Neuronal stem cell (in vitro differentiated cells): ENCODE results near the gene VN1R2.

Experiments
- DNase-seq: peaks from one replicate; pipeline ENCODE4 v3.0.0-alpha.2; 2013; ENCODE audit warnings: low spot score
- H2AFZ ChIP-seq: one replicate; pipeline ENCODE4 v1.6.1; 2013; ENCODE audit warnings: mild to moderate bottlenecking, low read length, inconsistent platforms
- H2AK5ac ChIP-seq: 2 replicates; pipeline ENCODE4 v1.6.1; 2013; ENCODE audit warnings: low read depth, mild to moderate bottlenecking, inconsistent platforms, low read length, moderate library complexity, mixed read lengths
- H2BK120ac ChIP-seq: 2 replicates; pipeline ENCODE4 v1.6.1; 2013; ENCODE audit warnings: low read depth, mild to moderate bottlenecking, inconsistent platforms, low read length, moderate library complexity, mixed read lengths
- H2BK12ac ChIP-seq: one replicate; pipeline ENCODE4 v1.6.1; 2013; ENCODE audit warnings: low read length, inconsistent platforms
- H2BK15ac ChIP-seq: 2 replicates; pipeline ENCODE4 v1.6.1; 2013; ENCODE audit warnings: mild to moderate bottlenecking, low read length, inconsistent platforms, mixed read lengths
- H2BK5ac ChIP-seq: one replicate; pipeline ENCODE4 v1.6.1; 2013; ENCODE audit warnings: inconsistent platforms, mild to moderate bottlenecking, low read length, moderate library complexity
- H3K14ac ChIP-seq: one replicate; pipeline ENCODE4 v1.6.1; 2013; ENCODE audit warnings: low read length, inconsistent platforms
- H3K18ac ChIP-seq: 2 replicates; pipeline ENCODE4 v1.6.1; 2013; ENCODE audit warnings: low read length, inconsistent platforms
- H3K23ac ChIP-seq: 2 replicates; pipeline ENCODE4 v1.6.1; 2013; ENCODE audit warnings: low read depth, mild to moderate bottlenecking, mixed read lengths, low read length, inconsistent platforms; ENCODE audit not compliant: poor library complexity
- H3K27ac ChIP-seq: replicated peaks from 3 replicates; pipeline ENCODE4 v1.5.1; 2013; ENCODE audit warnings: low read length, inconsistent platforms
- H3K27me3 ChIP-seq, 3 experiments: 2 replicates each; pipeline ENCODE4 v1.6.1; 2013; ENCODE audit warnings: low read length in 3 of 3, mild to moderate bottlenecking in 2 of 3, inconsistent platforms in 1 of 3, low read depth in 1 of 3, mixed read lengths in 1 of 3, moderate library complexity in 1 of 3; ENCODE audit not compliant: control insufficient read depth in 3 of 3, insufficient read depth in 3 of 3
- H3K36me3 ChIP-seq, 2 donors: replicated peaks in 1 of 2; 2 replicates each; pipeline ENCODE4 v1.6.1; 2013; ENCODE audit warnings: low read length in 2 of 2; ENCODE audit not compliant: control insufficient read depth in 2 of 2, insufficient read depth in 2 of 2
- H3K4ac ChIP-seq: 2 replicates; pipeline ENCODE4 v1.6.1; 2013; ENCODE audit warnings: inconsistent platforms, mild to moderate bottlenecking, low read length, moderate library complexity
- H3K4me1 ChIP-seq, 2 donors: 1 replicate in 1 of 2; 2 replicates in 1 of 2; pipeline ENCODE4 v1.6.1; 2013; ENCODE audit warnings: low read length in 2 of 2, low read depth in 1 of 2; ENCODE audit not compliant: control insufficient read depth in 2 of 2, insufficient read depth in 1 of 2
- H3K4me2 ChIP-seq: one replicate; pipeline ENCODE4 v1.6.1; 2013; ENCODE audit warnings: mild to moderate bottlenecking, low read length, inconsistent platforms; ENCODE audit not compliant: insufficient read depth, poor library complexity, severe bottlenecking
- H3K4me3 ChIP-seq, 2 donors: 2 replicates each; pipeline ENCODE4 v1.5.1; 2013; ENCODE audit warnings: low read length in 2 of 2, mild to moderate bottlenecking in 2 of 2, inconsistent platforms in 1 of 2, moderate library complexity in 1 of 2
- H3K79me1 ChIP-seq: one replicate; pipeline ENCODE4 v1.6.1; 2013; ENCODE audit warnings: low read depth, mild to moderate bottlenecking, inconsistent platforms, low read length, moderate library complexity
- H3K9ac ChIP-seq: one replicate; pipeline ENCODE4 v1.6.1; 2013; ENCODE audit warnings: mild to moderate bottlenecking, low read depth, low read length, inconsistent platforms; ENCODE audit not compliant: poor library complexity
- H3K9me3 ChIP-seq, 2 donors: replicated peaks in 1 of 2; 2 replicates each; pipeline versions ENCODE3 to v1.6.1; 2013; ENCODE audit warnings: low read length in 2 of 2, mild to moderate bottlenecking in 2 of 2, inconsistent platforms in 1 of 2, low read depth in 1 of 2, mixed read lengths in 1 of 2, moderate library complexity in 1 of 2; ENCODE audit not compliant: control insufficient read depth in 2 of 2, insufficient read depth in 1 of 2
- H4K8ac ChIP-seq: one replicate; pipeline ENCODE4 v1.6.1; 2013; ENCODE audit warnings: low read depth, mild to moderate bottlenecking, inconsistent platforms, low read length, moderate library complexity
- H4K91ac ChIP-seq: one replicate; pipeline ENCODE4 v1.6.1; 2013; ENCODE audit warnings: low read length, low read depth, mild to moderate bottlenecking, inconsistent platforms; ENCODE audit not compliant: poor library complexity
- WGBS, 2 donors: extraction: QIAGEN DNeasy Blood & Tissue Kit; methylation state at CpG; one replicate each; pipeline ENCODE4 v1.1.7; 2013; ENCODE audit warnings: missing lambda C conversion rate in 2 of 2, mixed read lengths in 1 of 2; ENCODE audit not compliant: insufficient read length in 2 of 2, insufficient replicate concordance in 1 of 2; ENCODE audit errors: extremely low coverage in 2 of 2; 5-methylcytosine and 5-hydroxymethylcytosine counted together

Gene VN1R2

GRCh38 chr19:53224606-53225005, 33.5 kb upstream of the VN1R2 start:
- Histone ChIP-seq H2BK120ac (no peak overlapping the region), H2AK5ac (no peak overlapping the region), H3K4ac (no peak overlapping the region), H3K9me3 (peaks cover 14 to 34% of the 10 kb centered on the region in 2 donors), H3K79me1 (no peaks in the 10 kb centered on the region), H3K27ac (no peak overlapping the region), H2AFZ (no peak overlapping the region), H3K9ac (no peak overlapping the region), H3K27me3 (no peaks in the 10 kb centered on the region), H4K8ac (no peak overlapping the region), H3K14ac (no peak overlapping the region), H2BK15ac (no peak overlapping the region), H3K18ac (no peak overlapping the region), H3K23ac (no peak overlapping the region), H2BK5ac (no peak overlapping the region), H3K4me3 (no peak overlapping the region), H3K4me1 (no peaks in the 10 kb centered on the region), H2BK12ac (no peak overlapping the region), H3K4me2 (no peak overlapping the region), H3K36me3 (no peaks in the 10 kb centered on the region), H4K91ac (no peak overlapping the region)
- no peak for DNase-seq
- no CpG with 5 or more reads among the region's 20 CpGs for WGBS, 2 donors

GRCh38 chr19:53237114-53237777, 20.8 kb upstream of the VN1R2 start:
- DNase-seq: no peak
- H3K4me3 ChIP-seq: no peak overlapping the region
- H3K79me1 ChIP-seq: no peaks in the 10 kb centered on the region
- no peaks in the 10 kb centered on the region for H3K27me3 ChIP-seq
- no peak overlapping the region for H2BK5ac ChIP-seq
- no peak overlapping the region for H2BK12ac ChIP-seq
- no peak overlapping the region for H2BK120ac ChIP-seq
- no peaks in the 10 kb centered on the region for H3K4me1 ChIP-seq
- no peak overlapping the region for H2AFZ ChIP-seq
- no peak overlapping the region for H3K14ac ChIP-seq
- WGBS, 2 donors: no CpG with 5 or more reads among the region's 4 CpGs
- peaks cover 16 to 52% of the 10 kb centered on the region in 2 donors for H3K36me3 ChIP-seq
- no peak overlapping the region for H4K8ac ChIP-seq
- peaks cover 29 to 84% of the 10 kb centered on the region in 2 donors for H3K9me3 ChIP-seq
- H2AK5ac ChIP-seq: no peak overlapping the region
- no peak overlapping the region for H3K23ac ChIP-seq
- no peak overlapping the region for H3K9ac ChIP-seq
- H3K4ac ChIP-seq: no peak overlapping the region
- H2BK15ac ChIP-seq: no peak overlapping the region
- no peak overlapping the region for H3K4me2 ChIP-seq
- H3K18ac ChIP-seq: no peak overlapping the region
- no peak overlapping the region for H3K27ac ChIP-seq
- no peak overlapping the region for H4K91ac ChIP-seq

- Histone ChIP-seq H3K14ac (no peak overlapping the region), H3K4me1 (no peaks in the 10 kb centered on the region), H3K4ac (no peak overlapping the region), H2BK12ac (no peak overlapping the region), H3K79me1 (no peaks in the 10 kb centered on the region), H4K8ac (no peak overlapping the region), H2BK120ac (no peak overlapping the region), H3K9me3 (peaks cover 24 to 91% of the 10 kb centered on the region in 2 donors), H2BK15ac (no peak overlapping the region), H3K18ac (no peak overlapping the region), H2AK5ac (no peak overlapping the region), H3K27ac (no peak overlapping the region), H3K23ac (no peak overlapping the region), H3K4me2 (no peak overlapping the region), H3K9ac (no peak overlapping the region), H4K91ac (no peak overlapping the region), H2BK5ac (no peak overlapping the region), H2AFZ (no peak overlapping the region), H3K4me3 (no peak overlapping the region), H3K27me3 (no peaks in the 10 kb centered on the region), H3K36me3 (peaks cover 22 to 87% of the 10 kb centered on the region in 2 donors)
- WGBS, 2 donors: no CpG with 5 or more reads among the region's 1 CpG
- no peak for DNase-seq
These were observed 11.6 kb upstream of the VN1R2 start for GRCh38 chr19:53246498-53246897.

GRCh38 chr19:53254411-53255341, 3.4 kb upstream of the VN1R2 start, which contains the start of gene ZNF677:
Gene ZNF677, minus strand, starts transcription at chr19:53254873. Its CDS starts 3,323 bp downstream, at chr19:53251550.
- no peak within 1 kb of the TSS for H2BK12ac ChIP-seq
- H3K4ac ChIP-seq: no peak within 1 kb of the TSS
- H4K91ac ChIP-seq: no peak within 1 kb of the TSS
- H2AK5ac ChIP-seq: no peak within 1 kb of the TSS
- H2BK15ac ChIP-seq: no peak within 1 kb of the TSS
- H3K14ac ChIP-seq: no peak within 1 kb of the TSS
- H3K4me1 ChIP-seq: no peaks in the 10 kb centered on the region
- H2BK5ac ChIP-seq: no peak within 1 kb of the TSS
- peak within 1 kb of the TSS; percentile 86 for H2AFZ ChIP-seq
- peaks cover 8 to 56% of the 10 kb centered on the region in 2 donors for H3K9me3 ChIP-seq
- peak; percentile 65 for DNase-seq
- H2BK120ac ChIP-seq: no peak within 1 kb of the TSS
- no peaks in the 10 kb centered on the region for H3K79me1 ChIP-seq
- peak within 1 kb of the TSS; percentile 85 to 96 for H3K4me3 ChIP-seq
- peak within 1 kb of the TSS; percentile 45 for H3K4me2 ChIP-seq
- peaks cover 11 to 34% of the 10 kb centered on the region in 2 donors for H3K36me3 ChIP-seq
- H3K9ac ChIP-seq: peak within 1 kb of the TSS; percentile 64
- H4K8ac ChIP-seq: no peak within 1 kb of the TSS
- WGBS, 2 donors: no CpG with 5 or more reads among the region's 72 CpGs
- H3K27me3 ChIP-seq: no peaks in the 10 kb centered on the region
- H3K27ac ChIP-seq: no peak within 1 kb of the TSS
- H3K23ac ChIP-seq: no peak within 1 kb of the TSS
- H3K18ac ChIP-seq: peak within 1 kb of the TSS; percentile 91
